Measurements from ENCODE around the gene PIEZO1.

DNA sequence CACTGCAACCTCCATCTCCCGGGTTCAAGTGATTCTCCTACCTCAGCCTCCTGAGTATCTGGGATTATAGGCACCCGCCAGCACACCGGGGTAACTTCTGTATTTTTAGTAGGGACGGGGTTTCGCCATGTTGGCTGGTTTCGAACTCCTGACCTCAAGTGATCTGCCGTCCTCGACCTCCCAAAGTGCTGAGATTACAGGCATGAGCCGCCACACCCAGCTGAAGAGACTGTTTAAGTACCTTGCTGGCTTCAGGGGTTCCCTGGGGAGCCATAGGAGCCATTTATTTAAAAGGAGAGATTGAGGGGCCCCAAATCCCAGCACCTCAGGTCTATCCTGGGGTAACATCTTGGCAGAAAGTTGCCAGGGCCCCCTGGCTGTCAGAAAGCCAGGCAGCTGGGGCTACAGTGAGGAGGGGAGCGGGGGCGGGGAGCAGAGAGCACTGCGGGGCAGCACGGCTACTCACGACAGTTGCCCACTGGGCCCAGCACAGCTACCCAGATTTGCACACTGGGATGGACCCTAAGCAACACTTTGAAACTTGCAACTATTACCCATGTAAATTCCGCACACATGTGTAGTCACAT lies 100.4 kb downstream of the PIEZO1 start:
- TF ChIP-seq JUN (IDR thresholded peaks at IDR 0.05; ENCODE audit: borderline replicate concordance, low read depth, low read length), result no peak
- no peak for TF ChIP-seq JUN (CRISPR knock-in tag; IDR thresholded peaks at IDR 0.05; ENCODE audit: borderline replicate concordance)
- TF ChIP-seq MED1 (CRISPR knock-in tag; IDR thresholded peaks at IDR 0.05; ENCODE audit: borderline replicate concordance), result no peak
